NCI-H748 treated with DMSO at 0.1 percent for 48 hours (cell line): ENCODE results near the gene GPC2.
"Not testable (repeated sequence)": the region's sequence is repeated elsewhere in the genome, so short reads cannot be mapped to it uniquely, and the experiment has no call there.

ENCODE experiments used
- DNase-seq: peaks from one replicate; lab custom pipeline; 2025; lab: John Stamatoyannopoulos, UW

Gene GPC2

DNA sequence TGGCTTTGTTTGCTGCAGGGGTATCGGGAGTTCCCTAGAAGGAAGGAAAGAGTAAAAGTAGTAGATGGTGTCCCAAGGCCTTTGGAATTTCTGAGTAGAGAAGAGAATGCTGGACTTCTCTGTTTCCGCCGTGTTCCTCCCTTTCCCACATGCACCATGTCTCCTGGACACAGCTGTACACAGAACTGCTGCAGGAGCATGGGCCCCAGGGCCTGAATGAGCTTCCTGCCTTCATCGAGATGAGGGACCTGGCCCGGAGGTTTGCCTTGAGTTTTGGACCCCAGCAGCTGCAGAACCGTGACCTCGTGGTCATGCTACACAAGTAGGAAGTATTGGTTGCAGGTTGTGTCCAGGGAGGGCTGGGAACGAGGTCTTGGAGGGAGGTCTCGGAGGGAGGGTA is 27.3 kb upstream of the GPC2 start:
- DNase-seq: no peak

DNA sequence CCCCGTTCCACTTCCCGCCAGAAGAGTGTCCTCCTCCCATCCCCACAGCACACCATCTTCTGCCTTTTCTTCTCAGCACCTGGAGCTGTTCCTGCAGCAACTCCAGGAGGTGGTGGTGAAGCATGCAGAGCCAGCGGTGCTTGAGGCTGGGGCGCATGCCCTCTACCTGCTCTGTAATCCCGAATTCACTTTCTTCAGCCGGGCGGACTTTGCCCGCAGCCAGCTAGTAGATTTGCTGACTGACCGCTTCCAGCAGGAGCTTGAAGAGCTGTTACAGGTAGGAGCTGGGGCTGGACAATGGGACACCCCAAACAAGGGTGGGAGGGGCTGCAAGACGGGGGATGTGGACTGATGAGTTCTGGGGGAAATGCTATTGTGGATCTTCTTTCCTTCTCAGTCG is 23.5 kb upstream of the GPC2 start:
- DNase-seq: no peak

DNA sequence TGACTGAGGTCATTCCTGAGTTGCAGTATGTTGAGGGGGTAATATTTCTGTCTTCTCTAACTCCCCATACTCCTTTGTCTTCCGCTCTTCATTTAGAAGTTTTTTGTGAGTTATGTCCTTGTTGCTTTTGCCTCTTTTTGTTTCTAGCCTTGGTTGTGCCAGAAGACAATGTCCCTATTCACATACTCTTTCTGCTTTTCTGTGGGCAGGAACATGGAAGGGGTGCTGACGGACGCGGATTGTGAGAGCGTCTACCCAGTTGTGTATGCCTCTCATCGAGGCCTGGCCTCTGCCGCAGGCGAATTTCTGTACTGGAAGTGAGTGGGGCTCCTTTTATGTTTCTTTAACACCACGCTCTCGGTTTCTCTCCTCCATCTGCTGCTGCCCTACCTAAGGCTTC is 21.1 kb upstream of the GPC2 start:
- DNase-seq: no peak

DNA sequence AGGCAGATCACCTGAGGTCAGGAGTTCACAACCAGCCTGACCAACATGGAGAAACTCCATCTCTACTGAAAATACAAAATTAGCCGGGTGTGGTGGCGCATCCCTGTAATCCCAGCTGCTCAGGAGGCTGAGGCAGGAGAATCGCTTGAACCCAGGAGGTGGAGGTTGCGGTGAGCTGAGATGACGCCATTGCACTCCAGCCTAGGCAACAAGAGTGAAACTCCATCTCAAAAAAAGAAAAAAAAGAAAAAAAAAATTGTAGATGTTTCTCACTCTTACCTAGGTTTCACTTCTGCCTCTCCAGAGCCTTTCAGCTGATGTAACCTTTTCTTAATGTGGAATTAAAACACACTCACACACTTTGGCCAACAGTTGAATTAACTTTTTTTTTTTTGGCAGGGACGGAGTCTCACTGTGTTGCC is 18.7 kb upstream of the GPC2 start:
- not testable (repeated sequence) for DNase-seq

DNA sequence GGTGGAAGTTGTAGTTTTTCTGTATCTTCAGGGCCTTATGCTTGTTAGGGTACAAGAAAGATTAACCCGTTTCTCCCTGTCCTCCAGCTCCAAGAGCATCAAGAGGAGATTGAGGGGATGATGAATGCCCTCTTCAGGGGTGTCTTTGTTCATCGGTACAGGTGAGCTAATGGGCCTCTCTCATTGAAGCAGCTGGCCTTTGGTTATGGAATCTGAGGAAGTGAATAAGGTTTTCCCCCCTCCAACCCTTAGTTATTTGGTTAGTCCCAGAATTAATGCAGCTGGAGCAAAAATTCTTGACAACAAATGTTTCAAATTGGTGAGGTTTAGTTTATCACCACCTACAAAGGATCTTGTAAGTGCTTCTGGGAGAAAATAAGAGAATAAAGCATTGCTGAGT is 18.0 kb upstream of the GPC2 start:
- no peak for DNase-seq

DNA sequence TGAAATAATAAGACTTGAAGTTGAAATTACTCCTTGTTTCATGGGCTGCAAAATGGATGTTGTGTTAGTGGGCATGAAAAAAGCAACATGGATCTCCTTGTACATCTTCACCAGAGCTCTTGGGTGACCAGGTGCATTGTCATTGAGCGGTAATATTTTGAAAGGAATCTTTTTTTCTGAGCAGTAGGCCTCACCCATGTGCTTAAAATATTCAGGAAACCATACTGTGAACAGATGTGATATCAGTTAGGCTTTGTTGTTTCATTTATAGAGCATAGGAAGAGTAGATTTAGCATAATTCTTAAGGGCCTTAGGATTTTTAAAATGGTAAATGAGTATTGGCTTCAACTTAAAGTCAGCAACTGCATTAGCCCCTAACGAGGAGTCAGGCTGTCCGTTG is 15.8 kb upstream of the GPC2 start:
- no peak for DNase-seq

DNA sequence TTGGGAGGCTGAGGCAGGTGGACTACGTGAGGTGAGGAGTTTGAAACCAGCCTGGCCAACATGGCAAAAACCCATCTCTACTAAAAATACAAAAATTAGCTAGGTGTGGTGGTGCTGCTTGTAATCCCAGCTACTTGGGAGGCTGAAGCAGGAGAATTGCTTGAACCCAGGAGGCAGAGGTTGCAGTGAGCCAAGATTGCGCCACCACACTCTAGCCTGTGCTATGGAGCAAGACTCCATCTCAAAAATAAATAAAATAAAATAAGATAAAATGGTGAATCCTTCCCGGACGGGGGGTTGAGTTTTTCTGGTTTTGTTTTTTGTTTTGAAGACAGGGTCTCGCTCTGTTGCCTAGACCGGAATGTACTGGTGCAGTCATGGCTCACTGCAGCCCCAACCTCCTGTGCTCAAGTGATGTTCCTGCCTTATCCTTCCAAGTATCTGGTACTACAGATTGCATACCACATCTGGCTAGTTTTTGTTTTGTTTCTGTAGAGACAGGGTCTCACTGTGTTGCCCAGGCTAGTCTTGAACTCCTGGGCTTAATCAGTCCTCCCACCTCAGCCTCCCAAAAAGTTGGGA is 15.2 kb upstream of the GPC2 start:
- not testable (repeated sequence) for DNase-seq

DNA sequence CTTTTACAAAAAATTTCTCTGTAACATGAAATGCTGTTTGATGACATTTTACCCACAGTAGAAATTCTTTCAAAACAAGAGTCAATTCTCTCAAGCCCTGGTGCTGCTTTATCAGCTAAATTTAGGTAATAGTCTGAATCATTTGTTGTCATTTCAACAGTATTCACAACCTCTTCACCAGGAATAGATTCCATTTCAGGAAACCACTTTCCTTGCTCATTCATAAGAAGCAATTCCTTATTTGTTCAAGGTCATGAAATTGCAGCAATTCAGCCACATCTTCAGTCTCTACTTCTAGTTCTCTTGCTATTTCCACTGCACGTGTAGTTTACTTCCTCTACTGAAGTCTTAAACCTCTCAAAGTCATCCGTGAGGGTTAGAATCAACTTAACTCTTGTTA is 14.6 kb upstream of the GPC2 start:
- DNase-seq: no peak

DNA sequence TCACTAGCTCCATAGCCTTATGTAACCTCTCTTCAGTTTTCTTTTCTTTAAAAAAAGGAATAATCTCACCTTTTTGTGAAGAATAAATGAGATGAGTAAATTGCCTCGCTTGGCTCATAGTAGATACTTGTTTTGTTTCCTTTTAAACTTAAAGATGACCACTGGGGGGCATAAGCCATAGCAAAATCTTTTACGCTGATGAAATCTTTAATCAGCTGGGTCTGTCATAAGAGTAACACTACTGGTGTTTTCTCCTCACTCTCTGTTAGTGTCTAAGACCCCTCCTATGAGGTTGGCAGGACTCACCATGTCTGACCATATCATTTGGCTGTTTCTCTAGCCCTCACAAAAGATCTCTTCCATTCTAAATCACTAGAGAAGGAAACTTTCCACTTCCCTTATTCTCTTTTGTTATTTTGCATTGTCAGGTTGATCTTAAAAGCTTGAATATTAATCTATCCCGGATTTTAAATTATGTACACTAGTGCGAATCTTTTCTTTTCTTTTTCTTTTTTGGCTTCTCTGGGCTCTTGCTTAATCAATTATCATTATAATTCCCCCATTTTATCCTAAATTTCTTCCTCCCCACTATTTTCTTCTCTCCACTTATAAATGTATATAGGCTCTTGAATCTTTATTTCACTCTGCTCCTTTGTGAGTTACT is 13.0 kb upstream of the GPC2 start:
- no peak for DNase-seq

DNA sequence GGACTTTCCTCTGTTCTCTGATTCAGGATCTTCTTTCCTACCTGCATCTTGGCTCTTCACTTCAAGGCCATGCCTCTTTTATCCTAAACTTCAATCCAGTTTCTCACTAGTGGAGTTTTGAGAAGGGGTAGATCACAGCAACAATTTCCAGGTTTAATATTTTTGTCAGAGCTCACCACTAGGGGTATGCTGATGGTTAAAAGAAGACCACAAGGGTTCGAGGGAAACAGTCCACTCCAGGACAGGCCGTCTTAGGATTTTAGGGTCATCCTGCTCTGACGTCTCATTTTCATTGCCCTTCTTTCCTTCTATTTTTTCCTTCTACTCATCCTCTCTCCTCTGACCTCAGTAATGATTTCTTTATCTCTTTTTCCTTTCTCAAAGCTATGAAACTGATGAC is 11.9 kb upstream of the GPC2 start:
- no peak for DNase-seq

DNA sequence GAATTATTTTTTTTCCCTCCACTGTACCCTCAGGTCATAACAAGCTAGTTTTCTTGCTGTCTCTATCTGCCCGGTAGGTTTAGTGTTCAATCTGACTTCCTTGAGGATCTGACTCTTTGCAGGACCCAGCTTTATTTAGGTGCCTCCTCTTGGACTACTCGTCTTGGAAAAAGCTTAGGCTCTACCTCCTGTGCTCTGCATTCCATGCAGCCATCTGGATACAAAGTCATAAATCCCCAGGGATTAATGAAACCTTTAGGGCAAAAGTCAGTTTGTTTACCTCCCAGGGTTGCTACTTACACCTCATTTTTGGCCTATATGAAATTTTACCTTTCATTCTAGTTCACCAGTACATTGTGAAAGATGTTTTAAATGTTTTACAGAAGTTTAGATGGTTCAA is 8.5 kb upstream of the GPC2 start:
- no peak for DNase-seq

DNA sequence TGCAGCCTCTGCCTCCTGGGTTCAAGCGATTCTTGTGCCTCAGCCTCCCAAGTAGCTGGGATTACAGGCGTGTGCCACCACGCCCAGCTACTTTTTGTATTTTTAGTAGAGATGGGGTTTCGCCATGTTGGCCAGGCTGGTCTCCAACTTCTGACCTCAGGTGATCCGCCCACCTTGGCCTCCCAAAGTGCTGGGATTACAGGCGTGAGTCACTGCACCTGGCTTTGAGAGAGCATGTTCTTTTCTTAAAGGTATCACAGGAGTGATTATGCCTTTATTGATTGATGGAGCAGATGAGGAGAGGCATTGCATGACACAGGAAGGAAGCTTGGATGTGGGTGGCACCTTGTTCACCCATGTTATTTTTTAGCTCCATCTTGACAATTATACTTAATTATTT is 5.9 kb upstream of the GPC2 start:
- DNase-seq: not testable (repeated sequence)

DNA sequence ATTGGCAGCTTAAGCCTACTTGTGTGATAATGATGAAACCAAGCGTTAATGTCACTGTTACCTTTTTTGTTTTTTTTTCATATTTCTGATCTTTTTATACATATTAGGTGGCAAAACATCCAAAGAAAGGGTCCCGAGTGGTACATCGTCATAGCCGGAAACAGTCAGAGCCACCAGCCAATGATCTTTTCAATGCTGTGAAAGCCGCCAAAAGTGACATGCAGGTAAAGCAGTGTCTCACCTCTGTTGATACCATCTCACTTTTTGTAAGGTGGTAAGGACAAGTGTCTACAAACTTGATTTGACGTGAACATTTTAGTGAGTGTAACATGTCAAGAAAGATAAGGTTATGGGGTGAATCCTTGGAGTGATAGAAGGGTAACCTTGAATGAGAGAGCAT is 5.4 kb upstream of the GPC2 start:
- not testable (repeated sequence) for DNase-seq

DNA sequence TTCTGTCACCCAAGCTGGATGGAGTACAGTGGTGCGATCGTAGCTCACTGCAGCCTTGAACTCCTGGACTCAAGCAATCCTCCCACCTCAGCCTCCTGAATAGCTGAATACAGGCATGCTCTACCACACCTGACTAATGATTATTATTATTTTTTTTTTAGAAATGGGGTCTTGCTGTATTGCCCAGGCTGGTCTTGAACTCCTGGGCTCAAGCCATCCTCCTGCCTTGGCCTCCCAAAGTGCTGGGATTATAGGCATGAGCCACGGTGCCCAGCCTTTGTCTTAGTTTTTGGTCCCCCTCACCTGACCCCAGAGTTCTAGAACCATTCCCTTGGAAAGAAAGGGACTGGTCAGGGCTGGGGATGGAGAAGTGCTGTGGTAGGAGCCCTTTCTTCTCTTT is 2.9 kb upstream of the GPC2 start:
- DNase-seq: not testable (repeated sequence)

DNA sequence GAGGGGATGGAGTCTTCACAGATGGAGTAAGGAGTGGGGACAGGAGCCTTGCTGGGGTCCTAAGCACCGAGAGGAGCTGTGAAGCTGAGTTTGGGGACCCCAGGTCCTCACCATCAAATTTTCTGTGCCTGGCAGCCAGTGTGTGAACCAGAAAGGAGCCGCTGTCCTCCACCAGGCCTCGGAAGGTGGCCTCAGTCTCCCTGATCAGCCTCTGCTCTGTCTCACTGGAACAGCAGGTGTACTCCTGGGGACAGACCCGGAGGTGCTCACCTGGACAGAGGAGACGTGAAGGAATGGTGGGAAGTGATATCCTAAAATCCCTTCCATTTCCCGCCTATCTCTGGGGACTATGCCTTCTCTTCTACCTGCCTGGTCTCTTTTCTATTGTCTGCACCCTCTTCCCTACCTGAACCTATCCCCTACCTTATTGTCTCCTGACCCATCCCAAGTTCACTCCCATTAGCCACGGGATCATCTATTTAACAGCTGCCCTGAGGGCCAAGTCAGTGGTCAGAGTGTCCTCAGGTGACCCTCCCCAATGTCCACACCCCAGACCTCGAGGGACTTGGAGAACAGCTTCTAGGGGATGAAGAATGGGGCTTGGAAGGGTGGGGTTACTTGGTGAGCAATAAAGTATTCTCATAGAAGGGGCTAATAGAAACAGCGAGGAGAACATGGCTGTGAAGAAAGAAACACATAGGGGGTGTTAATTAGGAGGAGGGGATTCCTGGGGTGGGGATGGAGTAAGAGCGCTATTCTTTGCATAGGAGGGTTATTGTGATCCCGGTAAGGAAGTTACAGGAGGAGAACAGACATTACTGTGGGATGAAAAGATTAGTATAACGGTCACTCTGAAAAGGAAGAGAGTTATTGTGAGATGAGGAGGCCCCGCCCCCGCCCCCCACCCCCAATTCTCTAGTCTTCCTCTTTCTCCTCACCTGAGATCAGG is 811 bp downstream of the GPC2 start:
- DNase-seq: no peak

DNA sequence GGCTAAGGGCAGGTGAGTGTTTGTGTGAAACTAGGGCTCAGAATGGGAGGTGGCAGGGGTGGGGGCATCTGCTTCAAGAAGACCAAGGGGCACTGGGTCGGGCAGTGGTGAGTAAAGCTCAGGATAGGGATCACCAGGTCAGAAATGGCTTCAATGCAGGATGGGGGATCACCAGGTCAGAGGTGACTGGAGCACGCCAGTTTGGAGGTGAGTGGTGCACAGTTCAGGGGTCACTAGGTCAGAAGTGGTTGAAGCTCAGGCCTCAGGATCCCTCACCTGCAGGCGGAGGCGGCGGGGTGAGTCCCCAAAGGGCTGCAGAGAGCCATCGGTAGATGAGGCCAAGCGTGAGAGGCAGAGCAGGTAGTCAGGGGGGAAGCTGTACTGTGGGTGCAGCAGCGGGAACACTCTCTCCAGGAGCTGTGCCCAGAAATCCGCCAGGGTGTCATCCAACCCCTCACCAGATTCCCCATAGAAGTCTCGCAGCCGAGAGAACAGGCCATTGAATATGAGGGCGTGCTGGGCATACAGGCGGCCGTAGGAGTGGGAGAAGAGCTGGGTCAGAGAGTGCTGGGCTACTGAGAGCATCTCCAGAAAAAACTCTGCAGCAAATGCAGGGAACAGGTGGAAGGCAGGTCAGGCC is 1.8 kb downstream of the GPC2 start:
- DNase-seq: no peak

DNA sequence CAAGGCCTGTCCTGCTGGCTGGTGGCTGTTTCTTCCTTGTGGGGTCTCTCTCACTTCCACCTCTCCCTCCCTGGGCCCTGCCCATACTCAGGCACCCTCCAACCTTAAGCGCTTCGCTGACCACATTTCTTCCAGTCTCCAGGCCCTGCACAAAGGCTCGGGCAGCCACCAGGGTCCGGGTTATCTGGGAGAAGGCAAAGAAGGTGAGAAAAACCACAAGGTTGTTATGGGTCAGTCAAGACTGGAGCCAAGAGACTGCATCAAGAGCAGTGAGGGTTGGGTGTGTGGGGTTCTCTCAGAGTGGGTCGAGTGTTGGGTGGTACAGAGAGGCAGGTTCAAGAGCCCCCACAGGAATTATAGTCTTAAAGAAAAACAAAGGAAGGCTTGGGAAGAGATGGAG is 2.6 kb downstream of the GPC2 start:
- no peak for DNase-seq

DNA sequence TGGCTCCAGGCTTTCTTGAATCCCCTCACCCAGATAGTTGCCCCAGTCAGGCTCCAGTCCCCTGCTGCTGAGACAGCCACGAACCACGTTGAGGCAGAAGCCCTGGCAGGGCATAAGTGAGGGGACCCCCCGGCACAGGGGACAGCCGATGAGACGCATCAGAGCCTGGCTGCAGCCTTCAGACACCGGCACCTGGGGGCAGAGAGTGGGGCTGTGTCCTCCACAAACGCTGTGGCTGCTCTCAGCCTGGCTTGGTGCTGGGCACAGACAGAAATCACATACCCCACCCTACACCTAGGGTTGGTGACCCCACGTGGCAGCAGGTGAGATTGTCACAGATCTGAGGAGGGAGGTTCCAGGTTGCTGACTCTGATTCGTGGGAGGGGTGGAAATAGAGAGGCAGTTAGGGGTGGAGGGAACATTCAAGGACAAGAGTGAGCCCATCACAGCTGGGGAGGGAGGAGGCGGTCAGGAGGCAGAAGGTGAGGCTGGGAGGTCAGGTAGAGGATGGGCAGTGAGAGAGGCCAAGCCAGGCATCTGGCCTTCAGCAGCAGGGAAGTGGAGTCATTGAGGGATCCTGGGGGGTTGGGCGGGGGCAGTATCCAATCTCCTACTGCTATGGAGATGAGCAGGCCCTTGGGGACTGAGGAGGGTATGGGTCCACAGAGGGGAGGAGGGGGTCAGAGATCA is 3.2 kb downstream of the GPC2 start:
- DNase-seq: no peak

DNA sequence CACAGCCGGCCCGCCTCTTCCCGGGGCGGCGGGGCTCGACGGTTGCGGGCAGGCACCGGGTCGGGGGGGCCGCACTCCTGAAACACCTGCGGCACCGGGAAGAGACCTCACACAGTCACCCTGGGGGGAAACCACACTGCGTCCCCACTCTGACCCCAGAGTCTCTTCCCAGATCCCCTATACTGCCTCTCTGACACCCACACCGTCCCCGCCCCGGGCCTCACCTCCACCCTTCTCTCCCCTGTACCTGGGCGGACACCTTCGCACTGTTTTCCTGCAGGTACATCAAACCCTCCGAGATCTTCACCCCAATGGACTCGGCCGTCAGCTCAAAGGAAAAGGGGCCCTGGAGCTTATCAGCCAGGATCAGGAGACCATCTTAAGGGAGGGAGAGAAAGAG is 5.3 kb downstream of the GPC2 start:
- no peak for DNase-seq

DNA sequence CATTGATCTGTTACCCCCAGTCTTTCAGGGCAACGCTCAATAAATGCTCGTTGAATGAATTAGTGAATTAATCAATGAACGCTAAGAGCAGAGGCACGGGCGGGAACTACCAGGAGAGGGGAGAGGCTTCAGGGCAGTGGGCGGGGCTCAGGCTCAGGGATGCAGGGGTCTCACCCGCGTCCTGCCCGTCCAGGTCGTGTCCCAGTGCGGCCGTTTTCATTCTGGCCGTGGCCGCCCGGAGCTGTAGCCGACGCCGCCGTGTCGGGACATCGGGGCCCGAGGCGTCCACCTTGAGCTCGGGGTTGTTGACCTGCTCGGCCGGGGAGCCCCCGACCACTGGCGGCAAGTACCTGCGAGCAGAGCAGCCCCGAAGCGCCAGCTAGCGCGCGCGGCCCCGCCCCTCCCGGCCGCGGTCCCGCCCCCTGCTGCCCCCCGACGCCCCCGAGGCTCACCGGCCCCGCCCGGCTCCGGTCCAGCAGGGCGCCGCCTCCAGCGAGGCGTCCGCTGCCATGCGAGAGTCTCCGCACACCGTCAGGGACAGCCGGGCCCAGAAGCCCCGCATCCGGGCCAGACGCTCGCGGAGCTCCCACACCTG is 6.0 kb downstream of the GPC2 start:
- DNase-seq: peak; percentile 36

DNA sequence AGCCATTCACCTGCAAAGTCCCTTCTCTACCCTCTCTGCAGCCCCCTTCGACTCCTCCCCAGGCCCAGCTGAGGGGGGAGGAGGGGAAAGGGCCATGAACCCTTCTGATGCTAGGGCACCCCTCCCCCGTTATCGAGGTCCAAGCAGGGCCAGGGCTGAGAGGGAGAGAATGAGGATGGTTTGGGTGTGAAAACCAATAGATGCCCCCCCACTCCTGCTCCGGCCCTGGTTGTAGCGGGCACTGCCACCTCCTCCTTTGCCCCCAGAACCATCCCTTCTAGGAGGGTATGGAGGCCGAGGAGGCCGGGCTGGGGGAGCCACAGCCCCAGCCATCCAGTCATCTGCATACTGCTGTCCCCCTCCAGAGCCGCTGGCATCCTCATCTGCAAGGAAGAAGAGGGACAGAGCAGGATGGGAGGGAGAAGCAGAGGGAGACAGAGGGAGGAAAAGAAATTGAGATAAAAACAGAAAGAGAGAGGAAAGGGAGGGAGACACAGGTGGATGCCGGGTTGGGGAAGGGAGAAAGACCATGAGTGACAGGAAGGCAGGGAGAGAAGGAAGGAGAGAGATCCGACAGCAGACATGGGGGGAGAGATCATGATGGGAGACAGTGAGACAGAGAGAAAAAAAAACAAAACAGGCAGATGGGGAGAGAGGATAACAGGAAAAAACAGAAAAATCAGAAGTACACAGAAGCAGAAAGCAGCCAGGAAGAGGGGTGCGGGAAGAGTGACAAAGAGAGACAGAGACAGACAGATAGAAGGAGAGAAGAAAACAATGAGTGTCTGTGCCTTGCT is 6.9 kb downstream of the GPC2 start:
- no peak for DNase-seq
